HL-60 (cell line): ENCODE measurements around the gene CD7.
A peak's percentile ranks its signal among the peaks of the same experiment; 100 is the strongest.

Experiments
- DNase-seq, 2 experiments: peaks; one replicate each; pipeline ENCODE4 v3.0.0-alpha.2; 2010 to 2020; ENCODE audit warnings: low read depth in 1 of 2, low spot score in 1 of 2
- H3K27ac ChIP-seq: fragments of 250-450 bp; sonication (Bioruptor Pico); replicated peaks from 2 replicates; pipeline ENCODE4 v1.5.1; 2020; ENCODE audit warnings: mild to moderate bottlenecking, moderate library complexity
- H3K27me3 ChIP-seq: fragments of 250-450 bp; sonication (Bioruptor Pico); 2 replicates; pipeline ENCODE4 v1.5.1; 2021; ENCODE audit warnings: mild to moderate bottlenecking, moderate library complexity; ENCODE audit not compliant: insufficient read depth, poor library complexity, severe bottlenecking
- H3K4me3 ChIP-seq: replicated peaks from 2 replicates; pipeline ENCODE4 v1.5.1; 2011; ENCODE audit warnings: mild to moderate bottlenecking, control low read depth, low read length; ENCODE audit not compliant: insufficient read depth
- GABPA ChIP-seq: IDR thresholded peaks from 2 replicates; pipeline ENCODE4 v1.6.1; 2012; ENCODE audit warnings: low read depth
- POLR2AphosphoS5 ChIP-seq: IDR thresholded peaks from 2 replicates; pipeline ENCODE4 v1.6.1; 2012; ENCODE audit warnings: low read depth
- SPI1 ChIP-seq: IDR thresholded peaks from 2 replicates; pipeline ENCODE4 v1.6.1; 2012; ENCODE audit warnings: low read depth, mild to moderate bottlenecking, borderline replicate concordance
- TF ChIP-seq, protein P1 (sequence below): IDR thresholded peaks from one replicate; pipeline ENCODE4 v1.5.1; 2011; ENCODE audit warnings: low read length, control low read depth, inconsistent platforms; ENCODE audit not compliant: insufficient read depth
- TF ChIP-seq, protein P2 (sequence below): IDR thresholded peaks from 2 replicates; pipeline ENCODE4 v1.6.1; 2012; ENCODE audit warnings: low read depth; ENCODE audit not compliant: insufficient replicate concordance

Gene CD7

DNA sequence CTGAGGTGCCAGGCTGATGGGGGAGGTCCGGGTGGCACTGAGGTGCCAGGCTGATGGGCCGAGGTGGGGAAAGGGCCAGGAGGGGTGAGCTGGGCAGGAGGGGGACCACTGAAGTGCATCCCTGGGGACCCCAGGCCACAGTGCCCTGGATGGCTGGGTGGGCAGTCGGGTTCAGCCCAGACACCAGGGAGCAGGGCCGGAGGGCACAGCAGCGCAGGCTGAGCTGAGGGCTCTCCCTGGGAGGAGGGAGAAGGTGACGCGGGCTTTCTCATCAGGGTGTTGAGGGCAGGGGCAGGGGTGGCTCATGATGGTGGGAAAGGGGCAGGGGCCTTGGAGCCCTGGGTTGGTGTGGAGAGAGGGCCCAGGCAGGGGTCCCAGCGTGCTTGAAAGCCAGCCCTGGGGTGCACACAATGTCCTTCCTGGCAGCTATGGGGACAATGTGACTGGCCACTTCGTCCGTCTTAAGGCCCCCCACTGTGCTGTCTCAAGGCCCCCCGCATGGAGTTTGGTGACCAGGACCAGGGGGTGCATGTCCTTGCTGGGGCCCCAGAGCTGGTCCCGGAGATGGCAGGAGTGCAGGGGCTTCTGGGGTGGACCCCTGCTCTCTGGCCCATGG lies 16.0 kb downstream of the CD7 start:
- no peak for DNase-seq
- TF ChIP-seq, protein P1, sequence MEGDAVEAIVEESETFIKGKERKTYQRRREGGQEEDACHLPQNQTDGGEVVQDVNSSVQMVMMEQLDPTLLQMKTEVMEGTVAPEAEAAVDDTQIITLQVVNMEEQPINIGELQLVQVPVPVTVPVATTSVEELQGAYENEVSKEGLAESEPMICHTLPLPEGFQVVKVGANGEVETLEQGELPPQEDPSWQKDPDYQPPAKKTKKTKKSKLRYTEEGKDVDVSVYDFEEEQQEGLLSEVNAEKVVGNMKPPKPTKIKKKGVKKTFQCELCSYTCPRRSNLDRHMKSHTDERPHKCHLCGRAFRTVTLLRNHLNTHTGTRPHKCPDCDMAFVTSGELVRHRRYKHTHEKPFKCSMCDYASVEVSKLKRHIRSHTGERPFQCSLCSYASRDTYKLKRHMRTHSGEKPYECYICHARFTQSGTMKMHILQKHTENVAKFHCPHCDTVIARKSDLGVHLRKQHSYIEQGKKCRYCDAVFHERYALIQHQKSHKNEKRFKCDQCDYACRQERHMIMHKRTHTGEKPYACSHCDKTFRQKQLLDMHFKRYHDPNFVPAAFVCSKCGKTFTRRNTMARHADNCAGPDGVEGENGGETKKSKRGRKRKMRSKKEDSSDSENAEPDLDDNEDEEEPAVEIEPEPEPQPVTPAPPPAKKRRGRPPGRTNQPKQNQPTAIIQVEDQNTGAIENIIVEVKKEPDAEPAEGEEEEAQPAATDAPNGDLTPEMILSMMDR = no peak
- TF ChIP-seq, protein P2, sequence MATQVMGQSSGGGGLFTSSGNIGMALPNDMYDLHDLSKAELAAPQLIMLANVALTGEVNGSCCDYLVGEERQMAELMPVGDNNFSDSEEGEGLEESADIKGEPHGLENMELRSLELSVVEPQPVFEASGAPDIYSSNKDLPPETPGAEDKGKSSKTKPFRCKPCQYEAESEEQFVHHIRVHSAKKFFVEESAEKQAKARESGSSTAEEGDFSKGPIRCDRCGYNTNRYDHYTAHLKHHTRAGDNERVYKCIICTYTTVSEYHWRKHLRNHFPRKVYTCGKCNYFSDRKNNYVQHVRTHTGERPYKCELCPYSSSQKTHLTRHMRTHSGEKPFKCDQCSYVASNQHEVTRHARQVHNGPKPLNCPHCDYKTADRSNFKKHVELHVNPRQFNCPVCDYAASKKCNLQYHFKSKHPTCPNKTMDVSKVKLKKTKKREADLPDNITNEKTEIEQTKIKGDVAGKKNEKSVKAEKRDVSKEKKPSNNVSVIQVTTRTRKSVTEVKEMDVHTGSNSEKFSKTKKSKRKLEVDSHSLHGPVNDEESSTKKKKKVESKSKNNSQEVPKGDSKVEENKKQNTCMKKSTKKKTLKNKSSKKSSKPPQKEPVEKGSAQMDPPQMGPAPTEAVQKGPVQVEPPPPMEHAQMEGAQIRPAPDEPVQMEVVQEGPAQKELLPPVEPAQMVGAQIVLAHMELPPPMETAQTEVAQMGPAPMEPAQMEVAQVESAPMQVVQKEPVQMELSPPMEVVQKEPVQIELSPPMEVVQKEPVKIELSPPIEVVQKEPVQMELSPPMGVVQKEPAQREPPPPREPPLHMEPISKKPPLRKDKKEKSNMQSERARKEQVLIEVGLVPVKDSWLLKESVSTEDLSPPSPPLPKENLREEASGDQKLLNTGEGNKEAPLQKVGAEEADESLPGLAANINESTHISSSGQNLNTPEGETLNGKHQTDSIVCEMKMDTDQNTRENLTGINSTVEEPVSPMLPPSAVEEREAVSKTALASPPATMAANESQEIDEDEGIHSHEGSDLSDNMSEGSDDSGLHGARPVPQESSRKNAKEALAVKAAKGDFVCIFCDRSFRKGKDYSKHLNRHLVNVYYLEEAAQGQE = no peak
- no peak for TF ChIP-seq POLR2AphosphoS5
- TF ChIP-seq GABPA = no peak
- TF ChIP-seq SPI1 = no peak
- H3K4me3 ChIP-seq = no peak overlapping the region
- no peaks in the 10 kb centered on the region for H3K27me3 ChIP-seq
- H3K27ac ChIP-seq = no peak overlapping the region

DNA sequence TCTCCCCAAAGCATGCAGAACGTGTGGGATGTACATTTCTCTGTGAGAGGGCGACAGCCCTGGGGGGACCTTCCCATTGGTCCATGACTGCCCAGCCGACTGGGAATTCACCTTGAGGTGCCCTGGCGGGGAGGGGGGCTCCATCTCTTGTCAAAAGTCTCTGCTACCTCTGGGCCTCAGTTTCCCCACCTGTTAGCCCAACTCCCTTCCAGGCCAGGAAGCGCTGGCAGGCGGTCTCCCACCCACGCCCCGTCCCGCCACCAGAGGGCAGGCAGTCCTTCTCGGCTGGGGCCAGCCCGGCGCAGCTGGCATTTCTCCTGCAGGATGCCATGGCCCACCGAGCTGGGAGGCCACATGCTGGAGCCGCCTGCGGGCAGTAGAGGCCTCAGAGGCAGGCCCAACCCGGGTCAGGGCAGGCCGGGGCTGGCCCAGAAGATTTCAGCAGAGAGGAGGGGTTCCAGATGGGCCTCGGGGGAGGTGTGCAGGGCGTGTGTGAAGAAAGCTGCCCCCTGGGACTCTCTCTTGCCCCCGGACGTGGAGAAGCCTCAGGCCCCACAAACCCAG lies 16.6 kb downstream of the CD7 start:
- TF ChIP-seq GABPA = no peak
- TF ChIP-seq, protein P1 = peak; percentile 67
- Histone ChIP-seq H3K27ac (no peak overlapping the region), H3K27me3 (no peaks in the 10 kb centered on the region), H3K4me3 (no peak overlapping the region)
- DNase-seq = peak in 1 of 2 experiments; percentile 65

DNA sequence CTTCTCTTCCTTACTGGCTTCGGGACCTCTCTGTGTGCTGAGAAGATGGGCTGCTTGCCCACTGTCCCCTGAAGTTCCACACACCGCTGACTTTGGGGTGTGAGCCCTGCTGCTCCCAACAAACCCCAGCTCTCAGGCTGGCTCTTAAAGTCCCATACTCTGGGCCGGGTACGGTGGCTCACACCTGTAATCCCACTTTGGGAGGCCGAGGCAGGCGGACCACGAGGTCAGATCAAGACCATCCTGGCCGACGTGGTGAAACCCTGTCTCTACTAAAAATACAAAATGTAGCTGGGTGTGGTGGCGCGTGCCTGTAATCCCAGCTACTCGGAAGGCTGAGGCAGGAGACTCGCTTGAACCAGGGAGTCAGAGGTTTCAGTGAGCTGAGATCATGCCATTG lies 17.2 kb downstream of the CD7 start:
- no peak for DNase-seq
- Histone ChIP-seq H3K4me3 (no peak overlapping the region), H3K27me3 (no peaks in the 10 kb centered on the region), H3K27ac (no peak overlapping the region)
- TF ChIP-seq POLR2AphosphoS5 (no peak), GABPA (no peak), SPI1 (no peak)
- TF ChIP-seq, protein P1 = no peak
- TF ChIP-seq, protein P2 = no peak

DNA sequence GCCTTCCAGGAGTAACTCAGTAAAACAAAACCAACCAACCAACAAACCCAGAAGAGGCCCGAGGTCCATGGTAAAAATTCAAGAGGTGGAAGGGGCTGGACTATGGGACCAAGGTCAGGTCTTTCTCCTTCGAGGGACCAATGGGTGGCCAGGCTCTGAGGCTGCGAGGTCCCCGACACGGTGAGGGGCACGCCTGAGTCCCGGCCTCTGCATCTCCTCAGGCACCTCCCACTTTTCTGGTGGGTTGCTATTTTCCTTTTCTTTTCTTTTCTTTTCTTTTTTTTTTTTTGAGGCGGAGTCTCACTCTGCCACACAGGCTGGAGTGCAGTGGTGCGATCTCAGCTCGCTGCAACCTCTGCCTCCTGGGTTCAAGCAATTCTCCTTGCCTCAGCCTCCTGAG lies 18.0 kb downstream of the CD7 start:
- no peak for DNase-seq
- Histone ChIP-seq H3K4me3 (no peak overlapping the region), H3K27ac (no peak overlapping the region), H3K27me3 (no peaks in the 10 kb centered on the region)
- TF ChIP-seq, protein P2 = no peak
- TF ChIP-seq, protein P1 = no peak
- no peak for TF ChIP-seq GABPA
- TF ChIP-seq POLR2AphosphoS5 = no peak
- TF ChIP-seq SPI1 = no peak
